RWPE2 (cell line): ENCODE data around the gene NAA11.

Experiments used
- ATAC-seq: fragments of 200-7000 bp; cut with Tn5 transposase; 3 replicates; pipeline ENCODE4 v1.9.1; 2021; ENCODE audit warnings: low read depth
- DNase-seq: peaks from one replicate; pipeline ENCODE4 v3.0.0-alpha.2; 2020; ENCODE audit warnings: low spot score
- H3K27ac ChIP-seq: fragments of 450-650 bp; 2 replicates; pipeline ENCODE4 v1.5.1; 2017; ENCODE audit warnings: mild to moderate bottlenecking; ENCODE audit not compliant: poor library complexity, severe bottlenecking
- H3K27me3 ChIP-seq: fragments of 250-450 bp; sonication (Bioruptor Pico); 2 replicates; pipeline ENCODE4 v1.5.1; 2021; ENCODE audit warnings: mild to moderate bottlenecking, moderate library complexity; ENCODE audit not compliant: insufficient read depth, poor library complexity, severe bottlenecking
- H3K36me3 ChIP-seq: fragments of 250-450 bp; sonication (Bioruptor Pico); 2 replicates; pipeline ENCODE4 v1.5.1; 2020; ENCODE audit warnings: low read depth, mild to moderate bottlenecking, moderate library complexity
- H3K4me1 ChIP-seq: fragments of 250-450 bp; sonication (Bioruptor Pico); 2 replicates; pipeline ENCODE4 v1.5.1; 2021; ENCODE audit warnings: mild to moderate bottlenecking, moderate library complexity; ENCODE audit not compliant: insufficient read depth, poor library complexity, severe bottlenecking
- H3K4me3 ChIP-seq: fragments of 250-450 bp; sonication (Bioruptor Pico); 2 replicates; pipeline ENCODE4 v1.5.1; 2021; ENCODE audit warnings: mild to moderate bottlenecking, moderate library complexity; ENCODE audit not compliant: severe bottlenecking
- H3K9me3 ChIP-seq: fragments of 250-450 bp; sonication (Bioruptor Pico); 2 replicates; pipeline ENCODE4 v1.5.1; 2021; ENCODE audit warnings: mild to moderate bottlenecking, moderate library complexity; ENCODE audit not compliant: severe bottlenecking
- CTCF ChIP-seq: fragments of 450-650 bp; IDR thresholded peaks from one replicate; pipeline ENCODE4 v1.5.1; 2017; ENCODE audit warnings: mild to moderate bottlenecking, moderate library complexity; ENCODE audit not compliant: poor library complexity, severe bottlenecking

The NAA11 gene

GRCh38 chr4:79296768-79297428 lies 29.0 kb downstream of the NAA11 start:
- Histone ChIP-seq H3K36me3 (no peaks in the 10 kb centered on the region), H3K27ac (no peak overlapping the region), H3K4me1 (no peaks in the 10 kb centered on the region), H3K9me3 (no peaks in the 10 kb centered on the region), H3K4me3 (no peak overlapping the region), H3K27me3 (no peaks in the 10 kb centered on the region)
- peak; percentile 46 for DNase-seq
- no peak for TF ChIP-seq CTCF
- no peak for ATAC-seq

GRCh38 chr4:79295086-79295485 lies 30.8 kb downstream of the NAA11 start:
- no peak overlapping the region for H3K27ac ChIP-seq
- no peak for DNase-seq
- no peaks in the 10 kb centered on the region for H3K9me3 ChIP-seq
- H3K27me3 ChIP-seq: no peaks in the 10 kb centered on the region
- H3K4me1 ChIP-seq: no peaks in the 10 kb centered on the region
- TF ChIP-seq CTCF: no peak
- H3K4me3 ChIP-seq: no peak overlapping the region
- ATAC-seq: no peak
- no peaks in the 10 kb centered on the region for H3K36me3 ChIP-seq

- Histone ChIP-seq H3K4me1 (no peaks in the 10 kb centered on the region), H3K27ac (no peak overlapping the region), H3K27me3 (no peaks in the 10 kb centered on the region), H3K4me3 (no peak overlapping the region), H3K9me3 (no peaks in the 10 kb centered on the region), H3K36me3 (no peaks in the 10 kb centered on the region)
- ATAC-seq (no peak), DNase-seq (no peak)
- TF ChIP-seq CTCF: no peak
These were observed 31.8 kb downstream of the NAA11 start for GRCh38 chr4:79294064-79294463.

- Histone ChIP-seq H3K9me3 (no peaks in the 10 kb centered on the region), H3K36me3 (no peaks in the 10 kb centered on the region), H3K4me1 (no peaks in the 10 kb centered on the region), H3K4me3 (no peak overlapping the region), H3K27ac (no peak overlapping the region), H3K27me3 (no peaks in the 10 kb centered on the region)
- TF ChIP-seq CTCF: no peak
- no peak for DNase-seq
- ATAC-seq: no peak
These were observed 33.9 kb downstream of the NAA11 start for GRCh38 chr4:79292008-79292407.

- no peaks in the 10 kb centered on the region for H3K36me3 ChIP-seq
- H3K4me1 ChIP-seq: no peaks in the 10 kb centered on the region
- H3K4me3 ChIP-seq: no peak overlapping the region
- no peak overlapping the region for H3K27ac ChIP-seq
- H3K9me3 ChIP-seq: no peaks in the 10 kb centered on the region
- H3K27me3 ChIP-seq: no peaks in the 10 kb centered on the region
- TF ChIP-seq CTCF: no peak
- ATAC-seq: no peak
- no peak for DNase-seq
These were observed 35.5 kb downstream of the NAA11 start for GRCh38 chr4:79290376-79290775.
